ENCODE measurements around the gene POLG2.
"Not testable (repeated sequence)": the region's sequence is repeated elsewhere in the genome, so short reads cannot be mapped to it uniquely, and the experiment has no call there.

The POLG2 gene

GRCh38 chr17:64480951-64481350, 15.9 kb downstream of the POLG2 start:
- DNase-seq, result no peak

GRCh38 chr17:64477849-64478248, 19.0 kb downstream of the POLG2 start:
- DNase-seq, result no peak

GRCh38 chr17:64472564-64472963, 24.3 kb downstream of the POLG2 start:
- no peak for DNase-seq

GRCh38 chr17:64471440-64471839, 25.4 kb downstream of the POLG2 start:
- DNase-seq, result no peak

- DNase-seq, result no peak
Measured at GRCh38 chr17:64470625-64471024, 26.2 kb downstream of the POLG2 start.

GRCh38 chr17:64466834-64467233, 30.0 kb downstream of the POLG2 start:
- not testable (repeated sequence) for DNase-seq

GRCh38 chr17:64466019-64466735, 30.7 kb downstream of the POLG2 start:
- DNase-seq, result no peak

- no peak for DNase-seq
Measured at GRCh38 chr17:64461788-64462187, 35.1 kb downstream of the POLG2 start.

- no peak for DNase-seq
Measured at GRCh38 chr17:64460955-64461354, 35.9 kb downstream of the POLG2 start.

GRCh38 chr17:64459818-64460217, 37.0 kb downstream of the POLG2 start:
- DNase-seq, result not testable (repeated sequence)

- no peak for DNase-seq
Measured at GRCh38 chr17:64459284-64459747, 37.5 kb downstream of the POLG2 start.

GRCh38 chr17:64458756-64459155, 38.1 kb downstream of the POLG2 start:
- no peak for DNase-seq

GRCh38 chr17:64457156-64457555, 39.7 kb downstream of the POLG2 start:
- DNase-seq, result no peak

GRCh38 chr17:64455993-64456885, 40.6 kb downstream of the POLG2 start:
- DNase-seq, result peak; percentile 20 to 30

GRCh38 chr17:64449545-64449944, 47.3 kb downstream of the POLG2 start:
- DNase-seq, result no peak

- DNase-seq, result peak; percentile 15 to 58
Measured at GRCh38 chr17:64448665-64449512, 48.0 kb downstream of the POLG2 start, which contains the start of gene MILR1. TSS of gene MILR1 (plus strand) at chr17:64449115. CDS start at chr17:64449169, 54 bp downstream.

GRCh38 chr17:64447526-64447925, 49.3 kb downstream of the POLG2 start:
- no peak for DNase-seq

- DNase-seq, result no peak
Measured at GRCh38 chr17:64443086-64443760, 53.6 kb downstream of the POLG2 start.

GRCh38 chr17:64442541-64442971, 54.3 kb downstream of the POLG2 start:
- DNase-seq, result peak in 1 of 2 donors; percentile 42

GRCh38 chr17:64441772-64442540, 54.9 kb downstream of the POLG2 start:
- DNase-seq, result peak; percentile 48 to 58

GRCh38 chr17:64439956-64440355, 56.9 kb downstream of the POLG2 start:
- DNase-seq, result no peak
